ENCODE data around the gene CSTF3.
"Not testable (repeated sequence)": the region's sequence is repeated elsewhere in the genome, so short reads cannot be mapped to it uniquely, and the experiment has no call there.

CSTF3 gene

GRCh38 chr11:33160136-33160535 lies 1.1 kb downstream of the CSTF3 start:
- no peak for DNase-seq

DNA sequence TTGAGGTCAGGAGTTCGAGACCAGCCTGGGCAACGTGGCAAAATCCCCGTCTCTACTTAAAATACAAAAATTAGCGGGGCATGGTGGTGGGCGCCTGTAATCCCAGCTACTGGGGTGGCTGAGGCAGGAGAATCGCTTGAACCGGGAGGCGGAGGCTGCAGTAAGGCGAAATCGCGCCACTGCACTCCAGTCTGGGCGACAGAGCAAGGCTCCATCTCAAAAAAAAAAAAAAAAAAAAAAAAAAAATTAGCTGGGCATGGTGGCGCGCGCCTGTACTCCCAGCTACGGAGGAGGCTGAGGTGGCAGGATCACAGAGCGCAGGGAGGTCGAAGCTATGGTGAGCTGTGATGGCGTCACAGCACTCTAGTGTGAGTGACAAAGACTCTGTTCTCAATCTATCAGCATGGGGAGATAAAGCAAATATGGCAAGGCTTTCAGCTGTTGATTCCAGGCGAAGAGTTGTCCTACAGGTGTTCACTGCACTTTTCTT lies 1.9 kb downstream of the CSTF3 start:
- DNase-seq: not testable (repeated sequence)

GRCh38 chr11:33158596-33159275 lies 2.5 kb downstream of the CSTF3 start:
- no peak for DNase-seq

DNA sequence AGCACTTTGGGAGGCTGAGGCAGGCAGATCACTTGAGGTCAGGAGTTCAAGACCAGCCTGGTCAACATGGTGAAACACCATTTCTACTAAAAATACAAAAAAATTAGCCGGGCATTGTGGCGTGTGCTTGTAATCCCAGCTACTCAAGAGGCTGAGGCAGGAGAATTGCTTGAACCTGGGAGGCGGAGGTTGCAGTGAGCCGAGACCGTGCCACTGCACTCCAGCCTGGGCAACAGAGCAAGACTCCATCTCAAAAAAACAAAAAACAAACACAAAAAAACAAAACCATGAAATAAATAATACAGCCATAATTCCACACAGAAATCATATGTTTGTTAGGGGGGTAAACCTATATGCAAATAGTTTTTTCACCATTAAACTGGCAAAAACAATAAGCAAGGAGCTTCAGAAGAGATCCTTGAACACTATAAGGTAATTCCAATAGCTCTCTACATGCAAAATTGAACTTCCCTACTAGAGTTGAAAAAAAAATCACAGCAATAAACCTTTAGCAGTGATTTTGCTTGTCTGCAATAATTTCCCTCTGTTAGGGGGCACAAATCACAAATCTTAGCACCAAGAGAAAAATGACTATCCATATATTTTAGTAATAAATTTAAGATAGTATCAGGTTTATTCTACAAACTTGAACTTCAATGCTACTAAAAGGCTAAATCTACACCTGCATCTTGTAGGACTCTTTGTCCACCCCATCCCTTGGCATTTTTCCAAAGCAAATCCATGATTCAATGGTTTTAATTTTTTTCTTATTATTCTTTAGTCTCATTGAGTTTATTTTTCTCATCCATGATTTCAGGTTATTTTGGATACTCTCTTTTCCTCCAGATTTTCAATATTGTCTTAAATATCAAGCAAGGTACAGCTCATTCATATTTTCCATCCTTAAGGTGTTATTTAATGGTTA lies 3.9 kb downstream of the CSTF3 start:
- no peak for DNase-seq

GRCh38 chr11:33151399-33151798 lies 9.9 kb downstream of the CSTF3 start:
- no peak for DNase-seq

DNA sequence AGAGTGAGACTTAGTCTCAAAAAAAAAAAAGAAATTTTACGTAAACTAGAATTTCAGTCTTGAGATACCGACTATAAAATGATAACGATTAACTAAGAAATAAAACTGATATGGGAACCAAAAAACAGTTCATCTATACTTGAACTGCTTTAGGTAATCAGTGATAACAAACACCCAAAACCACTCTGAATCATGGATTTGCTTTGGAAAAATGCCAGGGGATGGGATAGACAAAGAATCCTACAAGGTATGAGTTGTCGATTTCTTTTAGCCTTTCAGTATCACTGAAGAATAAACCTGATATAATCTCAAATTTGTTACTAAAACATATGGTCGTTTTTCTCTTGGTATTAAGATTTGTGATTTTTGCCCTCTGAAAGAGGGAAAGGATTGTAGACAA lies 13.7 kb downstream of the CSTF3 start:
- no peak for DNase-seq

DNA sequence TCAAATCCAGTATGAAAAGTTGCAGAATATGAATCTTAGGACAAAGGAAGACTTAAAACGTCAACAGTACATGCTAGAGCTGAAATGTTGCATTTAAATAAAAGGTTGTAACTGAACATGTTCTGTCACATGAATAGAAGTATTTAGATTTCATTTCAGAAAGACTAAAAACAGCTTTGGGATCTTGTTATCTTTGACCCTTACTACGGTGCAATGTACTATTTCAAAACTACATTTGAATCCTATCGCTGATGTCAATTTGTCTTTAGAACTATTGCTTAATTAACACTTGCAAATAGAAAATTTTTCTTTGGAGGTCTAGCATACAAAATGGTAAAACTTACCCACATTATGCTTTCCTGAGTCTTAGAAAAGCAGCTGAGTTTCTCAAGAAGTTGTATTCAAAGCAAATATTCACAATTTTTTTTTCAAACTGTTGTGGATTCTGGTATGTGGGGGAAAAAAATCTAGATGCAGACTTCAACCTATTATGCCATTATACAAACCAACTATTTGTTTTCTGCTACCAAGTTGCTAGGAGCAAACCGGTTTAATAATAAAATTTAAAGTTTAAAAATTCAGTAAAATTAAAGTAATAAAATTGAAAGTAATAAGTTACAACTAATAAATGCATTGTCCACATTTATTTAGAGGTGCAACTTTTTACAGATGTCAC lies 25.4 kb downstream of the CSTF3 start:
- no peak for DNase-seq

DNA sequence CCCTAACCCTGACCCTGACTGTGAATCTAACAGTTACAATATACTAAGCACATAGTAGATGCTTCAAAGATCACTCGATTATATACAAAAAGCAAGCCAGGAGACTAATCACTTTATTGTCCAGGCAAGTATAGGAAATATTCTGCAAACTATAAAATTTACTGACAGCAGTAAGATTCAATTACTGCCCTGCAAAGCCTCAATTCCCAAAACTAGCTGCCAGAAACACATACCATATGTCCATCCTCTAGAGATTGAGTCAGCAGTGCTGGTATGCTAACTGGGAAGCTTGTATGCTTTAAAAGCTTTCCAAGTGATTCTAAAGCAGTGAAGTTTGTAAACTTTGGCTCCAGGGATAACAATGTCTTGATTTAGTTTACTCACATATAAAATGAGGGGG lies 26.1 kb downstream of the CSTF3 start:
- DNase-seq: no peak

- no peak for DNase-seq
These were observed 27.0 kb downstream of the CSTF3 start for GRCh38 chr11:33134276-33134675.

- DNase-seq: no peak
These were observed 27.5 kb downstream of the CSTF3 start for GRCh38 chr11:33133761-33134160.

- DNase-seq: no peak
These were observed 28.8 kb downstream of the CSTF3 start for GRCh38 chr11:33132510-33132909.

GRCh38 chr11:33128739-33129138 lies 32.5 kb downstream of the CSTF3 start:
- no peak for DNase-seq

- DNase-seq: peak; percentile 63
These were observed 35.7 kb downstream of the CSTF3 start for GRCh38 chr11:33125611-33126010.

GRCh38 chr11:33125025-33125424 lies 36.3 kb downstream of the CSTF3 start:
- no peak for DNase-seq

- DNase-seq: not testable (repeated sequence)
These were observed 38.6 kb downstream of the CSTF3 start for GRCh38 chr11:33122696-33123095.

DNA sequence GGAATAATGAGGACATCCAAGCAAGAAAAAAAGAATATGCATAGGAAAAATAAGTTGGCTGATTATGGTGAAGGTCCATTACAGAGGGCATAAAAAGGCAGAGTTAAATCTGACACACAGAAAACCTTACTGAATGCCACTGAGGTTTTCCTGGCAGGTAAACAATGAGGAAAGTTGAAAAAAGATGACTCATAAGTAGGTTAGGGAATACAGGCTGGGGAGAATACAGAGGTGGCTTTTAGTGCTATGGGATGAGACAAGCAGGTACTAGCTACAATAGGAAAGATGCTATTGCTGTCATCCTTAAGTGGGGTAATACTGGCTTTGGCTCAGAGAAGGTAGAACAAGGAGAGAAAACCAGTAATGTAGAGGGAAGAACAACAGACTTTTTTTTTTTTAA lies 44.7 kb downstream of the CSTF3 start:
- no peak for DNase-seq

GRCh38 chr11:33110083-33110482 lies 51.2 kb downstream of the CSTF3 start:
- DNase-seq: no peak

DNA sequence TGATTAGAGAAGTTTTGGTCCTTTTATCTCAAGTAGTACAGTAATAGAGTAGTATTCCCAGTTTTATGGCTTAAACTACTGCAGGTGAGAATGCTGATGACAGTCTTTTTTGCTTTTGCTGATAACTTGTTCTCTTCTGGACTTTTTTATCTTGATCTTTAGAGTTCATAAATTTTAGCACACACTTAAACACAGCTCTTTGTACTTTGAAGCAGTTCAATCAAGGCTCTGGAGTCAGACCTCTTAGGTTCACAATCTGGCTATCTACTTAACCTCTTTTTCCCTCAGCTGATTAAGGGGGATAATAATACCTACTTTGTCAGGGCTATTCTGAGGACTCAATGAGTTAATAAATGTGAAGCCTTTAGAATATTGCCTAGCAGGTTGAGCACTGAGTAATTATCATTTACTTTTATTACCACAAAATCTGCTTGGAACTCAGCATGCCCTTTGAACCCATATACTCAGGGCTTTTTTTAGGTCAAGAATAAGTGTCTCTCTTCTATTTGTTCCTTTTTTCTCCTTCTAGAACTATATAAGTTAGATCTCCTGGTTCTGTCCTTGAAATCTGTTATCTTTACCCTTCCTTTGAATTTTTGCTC lies 51.9 kb downstream of the CSTF3 start:
- no peak for DNase-seq

DNA sequence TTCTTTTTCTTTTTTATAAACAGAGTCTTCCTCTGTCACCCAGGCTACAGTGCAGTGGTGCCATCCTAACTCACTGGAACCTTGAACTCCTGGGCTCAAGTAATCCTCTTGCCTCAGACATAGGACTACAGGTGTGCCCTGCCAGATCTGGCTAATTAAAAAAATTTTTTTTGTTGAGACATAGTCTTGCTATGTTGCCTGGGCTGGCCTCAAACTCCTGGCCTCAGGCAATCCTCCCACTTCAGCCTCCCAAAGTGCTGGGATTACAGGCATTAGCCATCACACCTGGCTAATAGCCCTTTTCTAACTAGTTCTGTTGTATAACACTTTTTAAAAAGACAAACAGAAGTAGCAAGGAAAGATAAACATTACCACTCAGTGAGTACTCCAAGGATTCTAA lies 57.4 kb downstream of the CSTF3 start:
- DNase-seq: no peak

- DNase-seq: no peak
These were observed 67.1 kb downstream of the CSTF3 start for GRCh38 chr11:33094157-33094556.

GRCh38 chr11:33089776-33090175 lies 71.5 kb downstream of the CSTF3 start:
- DNase-seq: no peak

DNA sequence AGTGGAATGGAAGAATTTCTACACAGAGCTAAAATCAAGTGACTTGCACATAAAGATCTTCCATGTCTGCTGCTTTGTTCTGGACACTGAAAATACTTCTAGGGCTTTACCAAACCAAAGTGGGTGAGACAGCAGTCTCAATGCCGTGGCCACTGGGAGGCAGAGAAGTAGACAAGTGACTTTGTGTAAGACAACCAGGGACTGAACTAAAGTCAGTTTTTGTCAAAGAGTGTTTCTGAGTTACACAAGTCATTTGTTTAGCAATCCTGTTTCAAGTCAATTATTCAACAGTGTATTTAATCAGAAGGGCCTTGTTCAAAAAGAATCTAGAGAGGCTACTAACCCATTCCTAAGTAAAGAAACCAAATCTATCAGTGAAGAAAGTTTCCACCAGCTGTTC lies 75.3 kb downstream of the CSTF3 start:
- no peak for DNase-seq

- DNase-seq: no peak
These were observed 77.4 kb downstream of the CSTF3 start for GRCh38 chr11:33083918-33084317.

Measured in islet precursor cell (in vitro differentiated cells).